ENCODE measurements around the gene DNAH8. TPM values are rescaled to one million over a fixed set of nuclear protein-coding genes. Genes with fewer than 3 reads are reported as not detected.

DNAH8 gene
- total RNA-seq, 1 donor from 2014 or later: 0.07 TPM

- no peak for DNase-seq (ENCODE audit: low read depth, low spot score)
These were observed 357.7 kb downstream of the DNAH8 start for GRCh38 chr6:39072830-39073229.

GRCh38 chr6:39073471-39074355 is 358.6 kb downstream of the DNAH8 start:
- DNase-seq (ENCODE audit: low read depth, low spot score): no peak

- DNase-seq (ENCODE audit: low read depth, low spot score): no peak
These were observed 359.4 kb downstream of the DNAH8 start for GRCh38 chr6:39074486-39074885.

- DNase-seq (ENCODE audit: low read depth, low spot score): no peak
These were observed 360.0 kb downstream of the DNAH8 start for GRCh38 chr6:39075010-39075686.

- DNase-seq (ENCODE audit: low read depth, low spot score): no peak
These were observed 360.9 kb downstream of the DNAH8 start for GRCh38 chr6:39075807-39076622.

- no peak for DNase-seq (ENCODE audit: low read depth, low spot score)
These were observed 361.8 kb downstream of the DNAH8 start for GRCh38 chr6:39076623-39077535.

GRCh38 chr6:39077882-39078594 is 362.9 kb downstream of the DNAH8 start:
- no peak for DNase-seq (ENCODE audit: low read depth, low spot score)

- no peak for DNase-seq (ENCODE audit: low read depth, low spot score)
These were observed 363.6 kb downstream of the DNAH8 start for GRCh38 chr6:39078695-39079094.

GRCh38 chr6:39079197-39080125 is 364.4 kb downstream of the DNAH8 start:
- no peak for DNase-seq (ENCODE audit: low read depth, low spot score)

Other genes starting within 250 kb of the DNAH8 start
- gene BTBD9, start 75.4 kb upstream of the DNAH8 start, total RNA-seq: 7.6 and 11.0 TPM in 2 replicates
- gene GLO1, start 12.2 kb upstream of the DNAH8 start, total RNA-seq: 151 and 188 TPM in 2 replicates

All from pulmonary artery endothelial cell (primary cell).